Stimulated activated CD8-positive, alpha-beta memory T cell treated with anti-CD3 and anti-CD28 coated beads, Interleukin-7, amount 100 ng/mL, for 4 hours (primary cell): ENCODE results near the gene IKBIP.
"Not testable (repeated sequence)": the region's sequence is repeated elsewhere in the genome, so short reads cannot be mapped to it uniquely, and the experiment has no call there.

Experiments used
- DNase-seq, 2 donors: peaks; one replicate each; pipeline ENCODE4 v3.0.0-alpha.2; 2020; ENCODE audit warnings: low read depth in 2 of 2

IKBIP gene

GRCh38 chr12:98576795-98577194, 67.8 kb downstream of the IKBIP start:
- DNase-seq: not testable (repeated sequence)

DNA sequence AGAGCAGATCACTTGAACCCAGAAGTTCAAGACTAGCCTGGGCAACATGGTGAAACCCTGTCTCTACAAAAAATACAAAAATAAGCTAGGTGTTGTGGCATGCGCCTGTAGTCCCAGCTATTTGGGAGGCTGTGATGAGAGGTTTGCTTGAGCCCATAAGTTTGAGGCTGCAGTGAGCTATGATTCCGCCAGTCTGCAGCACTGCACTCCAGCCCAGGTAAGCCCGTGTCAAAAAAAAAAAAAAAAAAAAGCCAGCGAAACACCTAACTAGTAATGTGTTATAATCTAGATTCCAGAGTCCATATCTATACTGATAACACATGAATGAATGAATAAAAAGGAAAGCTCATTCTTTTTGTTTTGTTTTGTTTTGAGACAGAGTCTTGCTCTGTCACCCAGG, 69.6 kb downstream of the IKBIP start:
- DNase-seq: no peak
